GM19452 (cell line): ENCODE data around the gene TNFAIP8L1.

Experiments
- ATAC-seq: cut with Tn5 transposase; IDR thresholded peaks from one replicate; pipeline ENCODE4 v1.9.1; 2021; ENCODE audit not compliant: unreplicated experiment

Gene TNFAIP8L1

DNA sequence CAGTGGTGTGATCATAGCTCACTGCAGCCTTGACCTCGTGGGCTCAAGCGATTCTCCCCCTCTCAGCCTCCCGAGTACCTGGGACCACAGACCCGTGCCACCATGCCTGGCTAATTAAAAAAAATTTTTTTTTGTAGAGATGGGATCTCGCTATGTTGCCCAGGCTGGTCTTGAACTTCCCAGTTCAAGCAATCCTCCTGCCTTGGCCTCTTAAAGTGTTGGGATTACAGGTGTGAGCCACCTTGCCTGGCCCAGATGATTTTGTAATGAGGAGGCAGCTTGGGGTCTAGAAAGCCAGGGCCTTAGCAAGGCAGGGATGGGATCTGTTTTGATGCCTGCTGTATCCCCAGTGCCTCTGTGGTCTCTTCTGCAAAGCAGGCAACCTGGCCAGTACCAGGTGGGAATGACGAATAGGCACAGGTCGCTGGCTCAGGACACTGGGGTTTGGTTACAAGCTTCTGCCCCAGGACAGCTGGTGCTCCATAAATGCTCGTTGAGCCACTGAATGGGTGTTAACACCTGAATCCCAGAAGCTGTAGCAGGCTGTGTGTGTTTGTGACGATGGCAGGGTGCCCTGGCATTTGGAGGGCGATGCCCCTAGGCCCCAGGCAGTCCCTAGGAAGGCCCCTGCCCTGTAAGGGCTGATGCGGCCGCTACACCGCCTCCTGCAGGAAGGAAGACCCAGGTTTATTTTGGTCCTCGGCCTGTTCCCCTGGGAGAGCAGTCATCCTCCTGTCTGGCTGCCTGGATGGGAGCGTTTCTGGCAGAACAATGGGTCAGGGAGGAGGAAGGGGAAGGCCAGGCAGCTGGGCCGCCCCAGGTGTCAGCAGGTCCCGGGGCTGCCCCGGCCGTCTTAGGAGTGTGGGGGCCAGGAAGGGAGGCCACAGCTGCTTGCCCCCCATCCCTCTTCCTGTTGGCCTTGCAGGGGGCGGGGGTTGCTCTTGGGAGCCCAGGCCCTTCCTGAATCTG, 8.6 kb downstream of the TNFAIP8L1 start:
- ATAC-seq, result no peak

DNA sequence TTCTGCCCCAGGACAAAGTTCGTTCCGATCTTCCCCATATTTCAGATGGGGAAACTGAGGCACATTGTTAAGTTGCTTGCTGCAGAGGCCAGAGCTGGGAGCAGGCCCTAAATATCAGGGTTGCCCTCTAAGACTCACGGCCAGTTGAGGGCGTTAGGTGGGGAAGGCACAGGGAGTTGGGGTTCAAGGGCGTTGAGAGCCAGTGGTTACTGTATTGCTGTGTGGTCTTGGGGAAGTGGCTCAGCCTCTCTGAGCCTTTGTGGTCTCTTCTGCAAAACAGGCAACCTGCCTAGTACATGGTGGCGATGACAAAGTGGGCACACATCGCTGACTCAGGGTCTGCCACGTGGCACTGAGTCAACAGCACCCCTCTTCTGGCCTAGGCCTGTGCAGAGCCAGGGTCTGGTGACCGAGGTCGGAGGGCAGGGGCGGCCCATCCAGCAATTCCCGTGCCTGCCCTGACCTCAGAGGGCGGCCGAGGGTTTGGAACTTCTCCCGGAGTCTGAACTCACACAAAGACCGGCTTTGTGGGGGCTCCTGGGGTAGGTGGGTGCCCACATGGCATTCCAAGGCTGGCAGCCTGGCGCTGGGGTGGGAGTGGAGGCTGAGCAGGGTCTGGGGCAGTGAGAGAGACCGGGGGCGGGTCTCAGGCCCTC, 10.2 kb downstream of the TNFAIP8L1 start:
- no peak for ATAC-seq

DNA sequence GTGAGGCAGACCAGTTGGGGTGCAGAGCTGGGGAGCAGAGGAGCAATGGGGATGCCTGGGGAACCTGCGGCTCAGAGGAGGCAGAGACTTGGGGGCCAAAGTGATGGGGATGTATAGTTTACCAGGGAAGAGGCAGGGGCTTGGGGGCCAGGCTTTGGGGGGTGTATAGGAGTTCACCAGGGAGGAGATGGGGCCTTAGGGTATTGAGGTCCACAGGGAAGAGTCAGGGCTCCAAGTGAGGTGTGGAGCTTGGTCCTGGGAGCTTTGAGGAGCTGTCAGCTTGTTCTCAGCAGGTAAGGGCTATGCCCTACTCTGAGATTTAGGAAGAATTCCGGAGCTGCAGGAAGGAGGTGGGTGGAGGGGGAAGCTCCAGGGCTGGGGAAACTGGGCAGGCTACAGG, 10.8 kb downstream of the TNFAIP8L1 start:
- no peak for ATAC-seq

DNA sequence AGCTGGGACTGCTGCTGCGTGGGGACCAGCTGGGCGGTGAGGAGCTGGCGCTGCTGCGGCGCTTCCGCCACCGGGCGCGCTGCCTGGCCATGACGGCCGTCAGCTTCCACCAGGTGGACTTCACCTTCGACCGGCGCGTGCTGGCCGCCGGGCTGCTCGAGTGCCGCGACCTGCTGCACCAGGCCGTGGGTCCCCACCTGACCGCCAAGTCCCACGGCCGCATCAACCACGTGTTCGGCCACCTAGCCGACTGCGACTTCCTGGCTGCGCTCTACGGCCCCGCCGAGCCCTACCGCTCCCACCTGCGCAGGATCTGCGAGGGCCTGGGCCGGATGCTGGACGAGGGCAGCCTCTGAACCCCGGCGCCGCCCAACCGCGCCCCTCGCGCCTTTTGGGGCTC, 12.8 kb downstream of the TNFAIP8L1 start:
- no peak for ATAC-seq

DNA sequence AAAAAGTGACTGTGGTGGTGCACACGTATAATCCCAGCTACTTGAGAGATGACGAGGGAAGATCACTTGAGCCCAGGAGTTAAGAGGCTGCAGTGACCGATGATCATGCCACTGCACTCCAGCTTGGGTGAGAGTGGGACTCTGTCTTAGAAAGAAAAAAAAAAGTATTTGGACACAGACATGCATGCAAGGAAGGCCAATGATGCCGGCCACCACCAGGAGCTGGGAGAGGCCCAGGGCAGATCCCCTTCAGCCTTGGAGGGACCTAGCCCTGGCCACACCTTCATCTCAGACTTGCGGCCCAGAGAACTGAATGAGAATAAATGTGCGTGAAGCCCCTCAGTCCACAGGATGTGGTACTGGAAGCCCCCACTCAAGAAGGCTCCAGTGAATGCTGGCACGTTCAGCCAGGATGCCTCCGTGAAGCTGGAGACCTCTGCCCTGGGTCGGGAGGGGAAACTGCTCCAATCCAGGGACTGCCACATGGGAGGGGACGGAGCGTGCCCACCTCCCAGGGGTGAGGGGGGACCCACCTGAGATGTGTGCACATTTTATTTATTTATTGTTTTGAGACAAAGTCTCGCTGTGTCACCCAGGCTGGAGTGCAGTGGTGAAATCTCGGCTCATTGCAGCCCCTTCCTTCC, 14.6 kb downstream of the TNFAIP8L1 start:
- no peak for ATAC-seq

DNA sequence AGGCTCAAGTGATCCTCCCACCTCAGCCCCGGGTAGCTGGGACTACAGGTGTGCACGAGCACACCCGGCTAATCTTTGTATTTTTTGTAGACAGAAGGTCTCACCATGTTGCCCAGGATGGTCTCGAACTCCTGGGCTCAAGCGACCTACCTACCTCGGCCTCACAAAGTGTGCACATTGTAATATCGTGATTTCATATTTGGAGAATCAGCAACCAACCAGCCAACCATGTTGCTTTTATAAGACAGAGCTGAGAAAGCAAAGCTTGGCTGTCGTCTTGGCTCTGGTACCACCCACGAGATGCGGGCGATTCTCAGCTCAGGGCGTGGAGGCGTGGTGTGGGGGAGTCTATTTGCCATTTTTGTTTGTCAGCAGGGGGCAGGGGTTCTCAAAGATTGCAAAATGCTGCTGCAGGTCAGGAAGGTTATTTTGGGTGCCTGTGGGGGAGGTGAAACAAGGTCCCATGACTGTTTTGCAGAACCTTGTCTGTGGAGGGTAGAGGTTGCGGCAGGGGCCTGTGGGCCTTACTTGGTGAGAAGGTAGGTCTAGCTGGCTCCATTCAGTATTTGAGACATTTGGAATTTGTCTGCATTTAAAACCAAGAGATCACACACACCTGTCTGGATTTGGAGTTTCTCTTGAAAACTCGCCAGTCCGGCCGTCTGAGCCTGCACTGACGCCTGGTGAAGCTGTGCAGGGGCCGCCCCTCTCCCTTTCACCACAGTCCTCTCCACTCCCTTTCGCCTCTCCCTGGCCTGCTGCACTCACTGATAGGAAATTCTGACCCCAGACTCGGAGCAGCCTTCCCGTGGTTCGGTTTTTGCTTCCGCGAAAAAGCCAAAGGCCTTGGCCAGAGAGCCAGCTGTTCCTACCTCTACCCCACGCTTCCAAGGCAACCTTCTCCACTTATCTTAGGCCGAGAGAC, 15.4 kb downstream of the TNFAIP8L1 start:
- no peak for ATAC-seq

DNA sequence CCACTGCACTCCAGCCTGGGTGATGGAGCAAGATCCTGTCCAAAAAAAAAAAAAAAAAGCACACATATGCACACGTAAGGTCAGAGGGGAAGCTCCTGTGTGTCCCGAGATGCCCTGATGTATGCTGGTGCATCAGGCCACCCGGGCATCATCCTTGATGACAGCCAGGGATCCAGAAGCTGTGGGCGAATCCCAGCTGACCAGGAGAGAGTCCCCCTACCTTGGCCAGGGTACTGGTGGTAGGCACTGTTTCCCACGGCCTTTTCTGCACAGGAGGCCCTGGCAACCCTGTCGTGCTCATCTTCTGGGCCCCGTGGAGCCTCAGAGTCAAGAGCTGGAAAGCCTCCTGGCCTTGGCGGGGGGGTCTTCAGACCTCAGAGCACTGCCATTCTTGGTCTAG, 16.8 kb downstream of the TNFAIP8L1 start:
- no peak for ATAC-seq

DNA sequence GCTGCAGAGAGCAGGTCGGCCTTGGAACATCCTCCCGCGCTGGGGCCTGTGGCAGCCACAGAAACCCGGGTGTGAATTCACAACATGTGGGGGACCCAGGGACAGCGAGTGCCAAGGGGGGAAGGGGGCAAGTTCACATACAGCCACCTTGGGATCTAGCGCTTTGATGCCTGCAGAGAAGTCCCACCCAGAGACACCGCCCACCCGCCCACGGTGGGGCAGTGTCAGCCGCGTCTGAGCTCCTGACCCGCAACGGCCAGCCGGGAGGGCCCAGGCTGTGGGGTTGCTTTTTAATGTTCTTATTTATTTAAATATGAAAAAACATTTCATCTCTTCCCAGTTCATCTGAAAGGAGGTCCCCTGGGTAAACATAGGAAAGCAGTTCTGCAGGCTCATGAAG, 17.9 kb downstream of the TNFAIP8L1 start:
- no peak for ATAC-seq

DNA sequence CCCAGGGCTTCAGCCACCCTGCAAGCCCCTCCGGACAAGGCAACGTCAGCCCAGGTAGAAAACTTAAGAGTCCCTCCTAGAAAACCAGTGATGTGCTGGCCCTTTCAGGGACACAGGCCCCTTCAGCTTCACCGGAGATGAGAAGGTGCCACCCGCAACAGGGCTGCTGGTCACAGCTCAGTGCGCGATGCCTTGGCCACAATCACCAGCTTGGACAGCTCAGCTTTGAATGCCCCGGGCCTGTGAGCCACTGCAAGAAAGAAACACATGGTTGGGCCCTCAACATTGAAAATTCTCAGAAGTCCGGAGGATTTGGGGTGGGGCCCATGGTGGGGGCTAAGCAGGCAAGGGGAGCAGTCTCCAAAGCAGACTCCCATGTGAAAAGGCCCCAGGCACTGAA, 18.5 kb downstream of the TNFAIP8L1 start:
- no peak for ATAC-seq

DNA sequence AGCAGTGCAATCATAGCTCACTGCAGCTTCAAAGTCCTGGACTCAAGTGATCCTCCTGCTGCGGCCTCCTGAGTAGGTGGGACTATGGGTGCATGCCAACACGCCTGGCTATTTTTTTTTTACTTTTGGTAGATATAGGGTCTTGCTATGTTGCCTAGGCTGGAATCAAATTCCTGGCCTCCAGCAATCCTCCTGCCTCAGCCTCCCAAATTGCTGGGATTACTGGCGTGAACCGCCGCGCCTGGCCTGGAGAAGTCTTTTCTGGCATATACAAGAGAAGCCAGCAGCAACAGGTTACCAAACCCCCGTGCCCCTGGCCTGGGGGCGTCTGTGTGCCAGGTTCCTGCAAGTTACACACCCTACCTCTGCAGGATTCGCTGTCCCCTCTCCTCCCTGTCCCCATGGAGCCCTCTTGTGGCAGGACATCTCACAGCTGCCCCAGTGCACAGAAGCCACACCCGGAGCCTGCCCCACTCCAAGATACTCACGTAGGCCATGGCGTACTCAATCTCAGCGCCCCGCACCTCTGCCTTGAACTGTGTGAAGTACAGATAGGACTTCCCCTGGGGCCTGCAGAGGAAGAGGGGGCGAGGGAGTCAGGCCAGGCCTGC, 21.0 kb downstream of the TNFAIP8L1 start:
- ATAC-seq, result no peak

DNA sequence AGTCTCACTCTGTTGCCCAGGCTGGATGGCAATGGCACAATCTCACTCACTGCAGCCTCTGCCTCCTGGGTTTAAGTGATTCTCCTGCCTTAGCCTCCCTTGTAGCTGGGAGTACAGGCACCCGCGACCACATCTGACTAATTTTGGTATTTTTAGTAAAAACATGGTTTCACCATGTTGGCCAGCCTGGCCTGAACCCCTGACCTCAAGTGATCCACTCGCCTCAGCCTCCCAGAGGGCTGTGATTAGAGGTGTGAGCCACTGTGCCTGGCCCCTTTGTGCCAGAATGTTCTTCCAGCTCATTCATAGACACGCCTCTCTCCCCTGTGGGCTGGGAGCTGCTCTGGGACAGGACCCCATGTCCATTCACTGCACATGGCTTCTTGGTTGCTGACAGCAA, 21.7 kb downstream of the TNFAIP8L1 start:
- no peak for ATAC-seq

DNA sequence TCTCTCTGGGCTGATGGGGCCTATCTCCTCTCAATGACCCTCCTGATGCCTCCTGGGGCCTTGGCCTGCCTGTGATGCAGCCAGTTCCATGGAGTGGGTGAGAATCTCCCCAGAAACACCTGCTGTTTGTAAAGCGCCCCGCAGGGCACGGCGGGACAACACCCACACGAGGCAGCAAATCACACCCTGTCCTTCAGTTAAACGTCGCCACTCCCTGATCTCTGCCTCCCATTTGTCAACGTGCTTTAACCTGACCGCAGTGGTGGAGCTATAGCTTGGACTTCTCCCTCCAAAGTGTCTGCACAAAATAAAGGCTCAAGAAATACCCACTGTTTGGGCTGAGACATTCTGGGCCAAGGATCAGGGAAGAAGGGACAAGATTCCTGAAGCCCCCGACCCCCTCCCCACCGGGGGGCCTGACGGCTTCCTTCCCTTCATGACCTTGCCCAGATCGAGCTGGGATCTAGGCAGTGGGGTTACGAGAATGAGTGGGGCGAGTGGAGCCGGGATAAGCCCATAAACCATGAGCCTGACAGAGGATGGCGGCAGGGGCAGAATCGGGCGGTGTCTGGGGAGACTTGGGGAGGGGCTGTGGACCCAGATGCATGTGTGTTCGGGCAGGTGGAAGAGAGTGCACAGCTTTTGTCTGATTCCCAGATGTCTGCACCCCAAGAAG, 22.8 kb downstream of the TNFAIP8L1 start:
- ATAC-seq, result no peak

DNA sequence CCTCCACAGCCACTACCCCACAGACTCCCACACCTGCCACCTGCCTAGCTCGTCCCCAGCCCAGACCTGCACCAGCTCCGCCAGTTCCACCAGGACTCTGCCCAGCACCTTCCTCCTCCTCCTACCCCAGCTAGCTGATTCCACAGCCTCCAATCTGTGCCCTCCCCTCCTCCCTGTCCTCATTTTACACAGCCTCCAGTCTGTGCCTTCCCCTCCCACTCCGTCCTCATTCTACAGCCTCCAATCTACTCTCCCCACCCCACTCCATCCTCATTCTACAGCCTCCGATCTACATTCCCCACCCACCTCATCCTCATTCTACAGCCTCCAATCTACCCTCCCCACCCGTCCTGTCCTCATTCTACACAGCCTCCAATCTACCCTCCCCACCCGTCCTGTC, 23.5 kb downstream of the TNFAIP8L1 start:
- no peak for ATAC-seq

DNA sequence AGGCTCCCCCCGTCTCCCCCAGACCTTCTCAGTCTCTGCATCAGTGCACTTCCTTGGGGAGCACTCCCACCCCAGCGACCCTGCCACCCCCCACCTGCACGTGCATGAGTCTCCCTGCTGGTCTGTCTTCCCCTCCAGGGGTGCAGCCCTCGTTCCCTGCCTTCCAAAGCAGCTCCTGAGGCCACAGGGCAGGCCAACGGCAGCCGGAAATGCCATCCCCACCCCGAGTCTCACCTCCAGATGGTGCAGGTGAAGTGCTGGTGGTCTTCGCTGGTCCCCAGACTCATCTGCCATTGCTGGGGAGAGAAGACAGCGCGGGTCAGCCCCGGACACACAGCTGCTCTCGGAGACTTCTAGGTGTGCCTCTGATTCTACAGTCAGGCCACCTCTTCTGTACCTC, 25.3 kb downstream of the TNFAIP8L1 start:
- no peak for ATAC-seq

DNA sequence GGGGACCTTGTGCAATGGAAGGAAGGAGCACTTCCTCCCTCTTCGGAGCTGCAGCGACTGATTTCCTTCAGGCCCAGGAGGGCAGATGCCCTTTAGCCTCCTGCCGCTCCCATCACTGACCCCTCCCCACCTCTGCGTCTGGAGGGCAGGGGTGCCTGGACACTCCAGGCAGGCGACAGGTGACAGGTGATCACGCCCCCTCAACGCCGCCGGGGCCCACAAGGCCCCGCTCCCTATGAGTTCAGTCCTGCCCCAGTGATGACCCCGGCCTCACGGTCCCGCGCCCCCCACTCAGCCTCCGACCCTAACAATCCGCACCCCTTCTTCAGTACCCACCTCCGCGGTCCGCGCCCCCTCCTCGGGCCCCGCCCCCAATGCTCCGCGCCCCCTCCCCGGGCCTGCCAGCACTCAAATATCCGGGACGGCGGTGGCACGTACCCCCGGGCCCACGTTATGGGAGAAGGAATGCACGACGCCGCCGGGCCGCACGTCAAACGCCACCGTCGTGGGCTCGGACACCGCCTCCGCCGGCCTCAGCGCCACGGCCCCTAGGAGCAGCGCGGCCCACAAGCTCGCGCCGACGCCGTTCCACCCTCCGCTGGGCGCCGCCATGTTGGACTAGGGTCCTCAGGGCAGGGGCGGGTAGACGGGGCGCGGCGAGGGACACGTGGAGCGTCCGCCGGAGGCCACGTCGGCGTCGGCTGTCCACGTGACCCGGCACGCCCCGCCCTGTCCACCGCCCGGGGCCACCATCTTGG, 30.6 kb downstream of the TNFAIP8L1 start, which contains the start of gene MYDGF:
Gene MYDGF, minus strand, starts transcription at position 620 of the 758 bp plus-strand sequence. Its CDS starts 8 bp downstream, at position 612.
- ATAC-seq, result peak; percentile 64

DNA sequence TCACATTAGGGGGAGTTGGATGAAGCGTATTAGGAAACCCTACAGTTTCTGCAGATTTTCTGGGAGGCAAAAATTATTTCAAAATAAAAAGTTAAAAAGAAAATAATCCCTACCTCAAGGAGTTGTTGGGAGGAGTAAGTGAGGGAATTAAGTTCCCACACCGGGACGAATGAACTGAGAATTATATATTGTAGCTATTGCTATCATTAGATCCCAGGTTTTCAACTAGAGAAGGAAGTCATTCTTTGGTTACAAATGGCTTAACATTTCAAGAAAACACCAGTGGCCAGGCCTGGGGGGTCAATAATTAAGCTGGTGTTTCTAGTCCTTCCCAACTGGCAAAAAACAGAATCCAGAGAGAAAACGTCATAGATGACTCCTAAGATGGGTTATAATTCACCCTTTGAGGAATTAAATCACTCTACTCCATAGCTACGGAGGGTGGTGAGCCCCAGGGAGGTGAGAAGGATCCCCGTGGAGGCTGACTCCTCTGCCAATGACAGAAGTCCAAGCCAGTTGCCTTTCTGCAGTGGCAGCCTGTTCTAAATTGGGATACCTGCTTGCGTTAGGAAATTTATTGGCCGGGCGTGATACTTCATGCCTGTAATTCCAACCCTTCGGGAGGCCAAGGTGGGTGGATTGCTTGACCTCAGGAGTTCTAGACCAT, 32.0 kb downstream of the TNFAIP8L1 start:
- ATAC-seq, result no peak

DNA sequence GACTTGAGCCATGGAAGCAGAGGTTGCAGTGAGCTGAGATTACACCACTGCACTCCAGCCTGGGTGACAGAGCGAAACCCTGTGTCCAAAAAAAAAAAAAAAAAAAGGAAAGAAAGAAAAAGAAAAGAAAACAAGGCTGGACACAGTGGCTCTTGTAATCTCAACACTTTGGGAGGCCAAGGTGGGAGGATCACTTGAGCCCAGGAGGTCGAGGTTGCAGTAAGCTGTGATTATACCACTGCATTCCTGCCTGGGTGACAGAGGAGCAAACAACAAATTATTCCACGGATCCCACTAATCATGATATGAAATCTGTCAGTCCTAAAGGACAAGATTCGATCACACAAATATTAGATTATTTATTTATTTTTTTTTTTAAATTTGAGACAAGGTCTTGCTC, 33.9 kb downstream of the TNFAIP8L1 start:
- no peak for ATAC-seq

DNA sequence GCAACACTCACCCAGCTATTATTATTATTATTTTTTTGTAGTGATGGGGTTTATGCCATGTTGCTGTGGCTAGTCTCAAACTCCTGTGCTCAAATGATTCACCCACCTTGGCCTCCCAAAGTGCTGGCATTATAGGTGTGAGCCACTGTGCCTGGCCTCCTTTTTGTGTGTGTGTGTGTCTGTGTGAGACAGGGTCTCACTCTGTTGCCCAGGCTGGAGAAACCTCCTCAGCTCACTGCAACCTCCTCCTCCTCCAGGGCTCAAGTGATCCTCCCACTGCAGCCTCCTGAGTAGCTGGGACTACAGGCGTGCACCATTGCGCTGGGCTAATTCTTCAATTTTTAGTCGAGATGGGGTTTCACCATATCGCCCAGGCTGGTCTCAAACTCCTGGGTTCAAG, 34.4 kb downstream of the TNFAIP8L1 start:
- no peak for ATAC-seq
